T-cell (primary cell): ENCODE results near the gene IL7R. TPM values are rescaled to one million over a fixed set of nuclear protein-coding genes. Genes with fewer than 3 reads are reported as not detected.

Source experiments
- ATAC-seq, 4 experiments: fragments of 200-7000 bp in 3 of 4; fragments of 150-1000 bp in 1 of 4; cut with Tn5 transposase; replicated peaks in 1 of 4; 1 replicate in 3 of 4; 2 replicates in 1 of 4; pipeline ENCODE4 v1.10.0; 2021; ENCODE audit warnings: moderate library complexity in 3 of 4, mild to moderate bottlenecking in 2 of 4, moderate number of reproducible peaks in 1 of 4
- CTCF ChIA-PET, 2 donors: fragments of 300-600 bp; sonication (Branson Sonifier 250); formaldehyde crosslinking; loops; one replicate each; lab custom pipeline; 2022; ENCODE audit warnings: antibody characterized with exemption in 2 of 2; lab: Charles Lee
- POLR2A ChIA-PET, 2 donors: fragments of 300-600 bp; sonication (Branson Sonifier 250); formaldehyde crosslinking; loops; one replicate each; lab custom pipeline; 2022; ENCODE audit warnings: antibody characterized with exemption in 2 of 2; lab: Charles Lee
- DNase-seq, 35 experiments: peaks; one replicate each; pipeline versions ENCODE4 v3.0.0 to v3.0.0-alpha.2; 2013 to 2023
- H3K27ac ChIP-seq: one replicate; pipeline ENCODE4 v1.5.1; 2013; ENCODE audit warnings: low read length
- H3K27me3 ChIP-seq, 2 experiments: replicated peaks in 1 of 2; 1 replicate in 1 of 2; 2 replicates in 1 of 2; pipeline versions ENCODE4 v1.6.1 to v1.7.0; 2013; ENCODE audit warnings: low read length in 1 of 2, mixed read lengths in 1 of 2; ENCODE audit not compliant: control insufficient read depth in 2 of 2, insufficient read depth in 2 of 2; ENCODE audit errors: extremely low read depth in 1 of 2
- H3K36me3 ChIP-seq, 2 donors: 1 replicate in 1 of 2; 2 replicates in 1 of 2; pipeline versions ENCODE4 v1.6.1 to v1.7.0; 2013; ENCODE audit warnings: low read length in 1 of 2; ENCODE audit not compliant: control insufficient read depth in 2 of 2, insufficient read depth in 1 of 2; ENCODE audit errors: extremely low read depth in 1 of 2
- H3K4me1 ChIP-seq, 2 experiments: 1 replicate in 1 of 2; 2 replicates in 1 of 2; pipeline versions ENCODE4 v1.6.1 to v1.7.0; 2013; ENCODE audit warnings: low read length in 2 of 2, mixed read lengths in 1 of 2; ENCODE audit not compliant: insufficient read depth in 2 of 2, control insufficient read depth in 1 of 2; ENCODE audit errors: extremely low read depth in 1 of 2
- H3K4me3 ChIP-seq, 2 donors: 1 replicate in 1 of 2; 2 replicates in 1 of 2; pipeline versions ENCODE4 v1.5.1 to v1.7.0; 2013; ENCODE audit warnings: mild to moderate bottlenecking in 2 of 2, low read length in 1 of 2, moderate library complexity in 1 of 2; ENCODE audit not compliant: control insufficient read depth in 1 of 2; ENCODE audit errors: extremely low read depth in 1 of 2
- H3K9me3 ChIP-seq: 2 replicates; pipeline ENCODE4 v1.7.0; 2013
- H3K27ac Mint-ChIP-seq, 2 donors: one replicate each; pipeline ENCODE4 v1.8.0; 2020 to 2021; ENCODE audit warnings: mild to moderate bottlenecking in 2 of 2, mixed read lengths in 2 of 2
- H3K27me3 Mint-ChIP-seq, 2 donors: one replicate each; pipeline ENCODE4 v1.8.0; 2021 to 2022; ENCODE audit warnings: mixed read lengths in 2 of 2
- H3K36me3 Mint-ChIP-seq: one replicate; pipeline ENCODE4 v1.8.0; 2021; ENCODE audit warnings: mixed read lengths
- H3K4me1 Mint-ChIP-seq, 3 donors: one replicate each; pipeline ENCODE4 v1.8.0; 2020 to 2022; ENCODE audit warnings: mixed read lengths in 3 of 3, mild to moderate bottlenecking in 1 of 3
- H3K4me3 Mint-ChIP-seq, 3 donors: one replicate each; pipeline ENCODE4 v1.8.0; 2020 to 2022; ENCODE audit warnings: mild to moderate bottlenecking in 3 of 3, mixed read lengths in 3 of 3, moderate library complexity in 3 of 3
- H3K9me3 Mint-ChIP-seq, 3 donors: one replicate each; pipeline ENCODE4 v1.8.0; 2020 to 2022; ENCODE audit warnings: mixed read lengths in 3 of 3
- WGBS: methylation state at CpG from one replicate; pipeline ENCODE4 v1.1.5; 2013; ENCODE audit warnings: missing lambda C conversion rate; ENCODE audit not compliant: insufficient coverage; 5-methylcytosine and 5-hydroxymethylcytosine counted together
- total RNA-seq, 35 experiments: library from RNA in 6 of 35; stranded (reverse) in 6 of 35; fragments of 120-200 nt in 1 of 35; gene quantifications; one replicate each; pipeline versions ENCODE4 v1.2.1 to v1.2.4 and lab custom pipeline; 2013 to 2026

Gene IL7R
- total RNA-seq, 5 donors from 2014 or later (not counting 1 experiment from before 2014, with no cell fraction given): 691 to 1,106 (median 924) TPM

DNA sequence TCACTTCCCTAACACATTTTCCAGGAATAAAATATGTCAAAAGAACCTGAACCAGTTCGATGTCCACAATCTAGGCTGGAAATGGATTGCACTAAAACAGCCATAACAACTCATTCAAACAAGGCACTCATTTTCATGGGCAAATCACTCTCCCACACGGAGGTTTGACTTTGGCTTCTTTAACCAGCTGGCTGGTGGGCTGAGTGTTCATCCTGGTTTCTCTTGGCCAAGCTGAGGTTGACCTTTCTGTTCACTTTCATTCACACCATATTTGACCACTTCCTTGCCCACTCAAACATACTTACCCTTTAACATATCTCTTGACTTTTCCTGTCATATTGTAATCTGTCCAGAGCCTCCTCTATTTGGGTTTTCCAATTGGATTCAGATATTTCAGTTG, 5.4 kb downstream of the IL7R start:
- Histone ChIP-seq H3K27ac (peak overlapping the region; percentile 99), H3K4me3 (peak overlapping the region; percentile 83 to 94), H3K27me3 (no peaks in the 10 kb centered on the region), H3K4me1 (peaks cover 12 to 44% of the 10 kb centered on the region in 2 experiments), H3K9me3 (no peaks in the 10 kb centered on the region), H3K36me3 (peaks cover 4 to 79% of the 10 kb centered on the region in 2 donors)
- Mint-ChIP-seq H3K36me3 (peaks cover 94% of the 10 kb centered on the region), H3K27me3 (no peaks in the 10 kb centered on the region), H3K4me3 (peak overlapping the region; percentile 92 to 97 (median 92)), H3K27ac (peak overlapping the region; percentile 90 to 98), H3K9me3 (no peaks in the 10 kb centered on the region), H3K4me1 (peaks cover 53 to 76% (median 66%) of the 10 kb centered on the region in 3 donors)
- WGBS: 7% methylated on average over 1 of the region's 2 CpGs
- DNase-seq (no peak), ATAC-seq (no peak)
- ChIA-PET CTCF (interaction anchor here (0.5 to 3.4 kb wide), 7 partner anchors 20 to 85 kb away, joined by 3 to 12 read pairs (median 3); no protein-coding TSS in a partner anchor), POLR2A (interaction anchor here (0.5 to 14.5 kb wide), 12 partner anchors 9 to 241 kb away, joined by 3 to 178 read pairs (median 6); no protein-coding TSS in a partner anchor)

DNA sequence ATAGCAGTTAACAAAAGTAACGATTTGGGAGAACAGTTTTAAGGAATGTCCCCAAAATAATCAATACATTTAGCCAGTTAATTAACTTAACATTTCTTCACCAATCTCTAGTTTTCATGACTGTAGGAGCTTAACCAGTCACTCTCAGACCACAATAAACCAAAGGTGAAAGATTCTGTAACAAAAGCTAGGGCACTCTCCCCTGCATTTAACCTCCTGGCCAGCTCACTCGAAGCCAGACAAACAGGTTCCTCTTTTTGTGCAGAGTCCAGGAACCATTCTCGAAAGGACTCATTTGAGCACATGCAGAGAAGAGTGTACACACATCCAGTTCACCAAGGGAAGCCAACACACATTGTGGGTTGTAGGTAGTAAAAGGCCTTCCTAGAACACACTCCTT, 6.5 kb downstream of the IL7R start:
- ATAC-seq (peak in 1 of 4 experiments; percentile 20), DNase-seq (peak in 1 of 35 experiments; percentile 10)
- H3K4me3 Mint-ChIP-seq: peak overlapping the region; percentile 92 to 97 (median 92)
- H3K4me1 Mint-ChIP-seq: peaks cover 64 to 85% (median 76%) of the 10 kb centered on the region in 3 donors
- POLR2A ChIA-PET: interaction anchor here (0.5 to 14.5 kb wide), 13 partner anchors 10 to 246 kb away, joined by 3 to 178 read pairs (median 5); partner anchors contain the start of gene SPEF2 (in 1 of the 2)
- H3K27ac ChIP-seq: peak overlapping the region; percentile 99
- H3K9me3 ChIP-seq: no peaks in the 10 kb centered on the region
- H3K4me3 ChIP-seq: peak overlapping the region; percentile 83 to 94
- peak overlapping the region; percentile 90 to 98 for H3K27ac Mint-ChIP-seq
- H3K36me3 ChIP-seq: peaks cover 4 to 90% of the 10 kb centered on the region in 2 donors
- CTCF ChIA-PET: interaction anchor here (0.5 to 3.4 kb wide), 13 partner anchors 9 to 245 kb away, joined by 3 to 12 read pairs (median 3); partner anchors contain the start of gene SPEF2 (in 1 of the 2)
- no peaks in the 10 kb centered on the region for H3K9me3 Mint-ChIP-seq
- H3K27me3 Mint-ChIP-seq: no peaks in the 10 kb centered on the region
- peaks cover 20 to 55% of the 10 kb centered on the region in 2 experiments for H3K4me1 ChIP-seq
- 50% methylated on average over 1 of the region's 3 CpGs for WGBS
- H3K36me3 Mint-ChIP-seq: peaks cover 94% of the 10 kb centered on the region
- H3K27me3 ChIP-seq: no peaks in the 10 kb centered on the region

DNA sequence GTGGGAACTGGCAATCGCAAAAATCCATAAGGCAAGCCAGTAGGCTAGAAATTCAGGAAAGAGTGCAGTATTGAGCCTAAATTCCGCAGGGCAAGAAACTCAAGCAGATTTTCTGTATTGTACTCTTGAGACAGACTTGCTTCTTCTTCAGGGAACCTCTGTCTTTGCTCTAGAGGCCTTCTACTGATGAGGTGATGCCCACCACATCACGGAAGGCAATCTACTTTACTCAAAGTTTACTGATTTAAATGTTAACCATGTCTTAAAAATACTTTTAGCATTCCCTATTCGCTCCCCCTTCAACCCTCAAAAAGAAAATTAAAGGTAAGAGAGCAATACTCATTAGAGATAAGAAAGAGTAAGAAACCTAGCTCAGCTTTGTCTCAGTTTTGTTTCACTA, 11.3 kb downstream of the IL7R start:
- CTCF ChIA-PET: interaction anchor here in 1 of 2 donors (0.9 to 1.2 kb wide), 2 partner anchors 9 to 92 kb away, joined by 4 to 5 read pairs; no protein-coding TSS in a partner anchor
- POLR2A ChIA-PET: interaction anchor here (0.6 to 3.9 kb wide), 4 partner anchors 9 to 199 kb away, joined by 3 to 24 read pairs (median 8); no protein-coding TSS in a partner anchor
- peaks cover 33 to 39% of the 10 kb centered on the region in 2 experiments for H3K4me1 ChIP-seq
- no peaks in the 10 kb centered on the region for H3K27me3 Mint-ChIP-seq
- peaks cover 91% of the 10 kb centered on the region for H3K36me3 Mint-ChIP-seq
- H3K27ac ChIP-seq: peak overlapping the region; percentile 62
- H3K9me3 Mint-ChIP-seq: peaks cover 0 to 3% (median 0%) of the 10 kb centered on the region in 3 donors
- peak overlapping the region; percentile 84 for H3K27ac Mint-ChIP-seq
- ATAC-seq (no peak), DNase-seq (no peak)
- peak overlapping the region; percentile 28 to 57 (median 53) for H3K4me3 Mint-ChIP-seq
- 100% methylated on average over 2 of the region's 4 CpGs for WGBS
- peaks cover 20 to 93% of the 10 kb centered on the region in 2 donors for H3K36me3 ChIP-seq
- H3K4me3 ChIP-seq: no peak overlapping the region
- H3K4me1 Mint-ChIP-seq: peaks cover 84 to 94% (median 86%) of the 10 kb centered on the region in 3 donors
- no peaks in the 10 kb centered on the region for H3K9me3 ChIP-seq
- H3K27me3 ChIP-seq: no peaks in the 10 kb centered on the region

DNA sequence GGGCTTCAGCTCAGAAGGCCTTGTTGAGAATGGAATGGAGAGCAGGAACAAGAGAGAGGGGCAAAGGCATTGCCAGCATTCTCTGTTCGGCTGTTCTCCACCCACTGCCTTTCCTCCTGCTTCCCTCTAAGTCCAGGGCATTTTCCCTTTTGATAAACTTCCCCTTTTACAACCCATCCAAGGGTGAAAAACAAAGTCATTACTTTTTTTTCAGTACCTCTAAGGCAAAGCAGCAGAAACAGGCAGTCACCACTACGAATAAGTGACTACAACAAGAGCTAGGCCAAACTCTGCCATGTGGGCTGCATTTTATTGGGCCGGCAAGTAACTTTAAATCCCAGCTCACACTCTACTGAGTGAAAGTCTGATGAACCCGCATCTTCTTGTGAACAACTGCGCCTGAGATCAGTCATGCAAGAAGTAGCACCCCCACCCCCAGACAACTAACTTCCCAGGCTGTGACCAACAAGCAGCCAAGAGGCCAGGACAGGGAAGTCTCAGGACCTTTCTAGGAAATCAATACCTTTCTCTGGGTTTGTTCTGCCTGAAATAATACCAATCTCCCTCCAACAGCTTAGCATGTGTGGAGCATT, 13.1 kb downstream of the IL7R start:
- no peaks in the 10 kb centered on the region for H3K27me3 Mint-ChIP-seq
- H3K27ac ChIP-seq: peak overlapping the region; percentile 22
- H3K9me3 ChIP-seq: no peaks in the 10 kb centered on the region
- CTCF ChIA-PET: interaction anchor here in 1 of 2 donors (1.0 kb wide), 1 partner anchor 63 kb away, joined by 4 read pairs; no protein-coding TSS in a partner anchor
- WGBS: 74% methylated on average over 3 of the region's 5 CpGs
- peak overlapping the region in 1 of 2 donors; percentile 2 for H3K4me3 ChIP-seq
- peaks cover 88 to 91% (median 88%) of the 10 kb centered on the region in 3 donors for H3K4me1 Mint-ChIP-seq
- peaks cover 91% of the 10 kb centered on the region for H3K36me3 Mint-ChIP-seq
- POLR2A ChIA-PET: interaction anchor here (1.2 to 3.9 kb wide), 4 partner anchors 10 to 15 kb away, joined by 5 to 24 read pairs (median 6); no protein-coding TSS in a partner anchor
- DNase-seq: no peak
- peaks cover 32 to 33% of the 10 kb centered on the region in 2 experiments for H3K4me1 ChIP-seq
- H3K36me3 ChIP-seq: peaks cover 24 to 94% of the 10 kb centered on the region in 2 donors
- no peaks in the 10 kb centered on the region for H3K27me3 ChIP-seq
- ATAC-seq: no peak
- peak overlapping the region; percentile 84 for H3K27ac Mint-ChIP-seq
- H3K4me3 Mint-ChIP-seq: peak overlapping the region in 2 of 3 donors; percentile 21 to 57
- H3K9me3 Mint-ChIP-seq: peaks cover 0 to 3% (median 0%) of the 10 kb centered on the region in 3 donors

DNA sequence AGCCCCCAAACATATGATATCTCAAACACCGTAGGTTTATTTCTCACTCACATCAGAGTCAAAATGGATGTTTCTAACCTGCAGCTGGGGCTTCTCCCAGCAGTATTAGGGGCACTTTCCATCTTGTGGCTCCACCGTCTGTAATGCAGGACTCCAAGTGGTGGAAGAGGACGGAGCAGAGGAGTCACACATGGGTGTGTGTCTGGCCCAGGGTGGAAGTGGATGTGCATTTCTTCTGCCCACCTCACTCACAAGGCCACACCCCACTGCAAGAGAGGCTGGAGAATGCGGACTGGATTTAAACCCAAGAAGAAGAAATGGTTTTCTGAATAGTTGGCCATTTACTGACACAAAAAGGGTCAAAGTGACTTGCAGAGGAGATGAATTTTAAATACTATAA, 13.9 kb downstream of the IL7R start:
- H3K9me3 ChIP-seq: no peaks in the 10 kb centered on the region
- peaks cover 35 to 36% of the 10 kb centered on the region in 2 experiments for H3K4me1 ChIP-seq
- Mint-ChIP-seq H3K36me3 (peaks cover 91% of the 10 kb centered on the region), H3K4me3 (peak overlapping the region in 2 of 3 donors; percentile 5 to 57), H3K27me3 (no peaks in the 10 kb centered on the region), H3K9me3 (peaks cover 0 to 3% (median 0%) of the 10 kb centered on the region in 3 donors), H3K27ac (peak overlapping the region; percentile 84), H3K4me1 (peaks cover 87 to 90% (median 88%) of the 10 kb centered on the region in 3 donors)
- POLR2A ChIA-PET: interaction anchor here (1.3 to 3.9 kb wide), 3 partner anchors 12 to 16 kb away, joined by 6 to 24 read pairs (median 6); no protein-coding TSS in a partner anchor
- H3K27me3 ChIP-seq: no peaks in the 10 kb centered on the region
- DNase-seq: no peak
- WGBS: no CpG with 5 or more reads among the region's 4 CpGs
- CTCF ChIA-PET: interaction anchor here in 1 of 2 donors (0.6 to 1.3 kb wide), 2 partner anchors 12 to 89 kb away, joined by 3 read pairs; no protein-coding TSS in a partner anchor
- no peak overlapping the region for H3K4me3 ChIP-seq
- ATAC-seq: no peak
- H3K27ac ChIP-seq: peak overlapping the region; percentile 22
- peaks cover 28 to 95% of the 10 kb centered on the region in 2 donors for H3K36me3 ChIP-seq

DNA sequence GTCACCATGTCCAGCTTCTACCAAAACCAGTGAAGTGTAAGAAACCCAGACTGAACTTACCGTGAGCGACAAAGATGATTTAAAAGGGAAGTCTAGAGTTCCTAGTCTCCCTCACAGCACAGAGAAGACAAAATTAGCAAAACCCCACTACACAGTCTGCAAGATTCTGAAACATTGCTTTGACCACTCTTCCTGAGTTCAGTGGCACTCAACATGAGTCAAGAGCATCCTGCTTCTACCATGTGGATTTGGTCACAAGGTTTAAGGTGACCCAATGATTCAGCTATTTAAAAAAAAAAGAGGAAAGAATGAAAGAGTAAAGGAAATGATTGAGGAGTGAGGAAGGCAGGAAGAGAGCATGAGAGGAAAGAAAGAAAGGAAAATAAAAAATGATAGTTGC, 19.8 kb downstream of the IL7R start:
- Histone ChIP-seq H3K9me3 (no peaks in the 10 kb centered on the region), H3K36me3 (peaks cover 8 to 68% of the 10 kb centered on the region in 2 donors), H3K4me3 (no peak overlapping the region), H3K27ac (peak overlapping the region; percentile 13), H3K4me1 (peaks cover 14 to 33% of the 10 kb centered on the region in 2 experiments), H3K27me3 (no peaks in the 10 kb centered on the region)
- Mint-ChIP-seq H3K4me3 (peak overlapping the region in 2 of 3 donors; percentile 28 to 61), H3K9me3 (peaks cover 0 to 13% (median 8%) of the 10 kb centered on the region in 3 donors), H3K27me3 (no peaks in the 10 kb centered on the region), H3K4me1 (peaks cover 85 to 88% (median 88%) of the 10 kb centered on the region in 3 donors), H3K27ac (peak overlapping the region; percentile 76 to 82), H3K36me3 (peaks cover 75% of the 10 kb centered on the region)
- no peak for DNase-seq
- no peak for ATAC-seq
- no CpG with 5 or more reads among the region's 2 CpGs for WGBS
- CTCF ChIA-PET: interaction anchor here in 1 of 2 donors (0.6 kb wide), 1 partner anchor 207 kb away, joined by 3 read pairs; no protein-coding TSS in a partner anchor
- POLR2A ChIA-PET: interaction anchor here in 1 of 2 donors (0.6 to 1.4 kb wide), 3 partner anchors 22 to 206 kb away, joined by 3 to 5 read pairs (median 5); no protein-coding TSS in a partner anchor
